ENCODE measurements around the gene GABBR1. TPM values are rescaled to one million over a fixed set of nuclear protein-coding genes. Genes with fewer than 3 reads are reported as not detected.

The GABBR1 gene
- 72.2 TPM for polyA plus RNA-seq (2013, experiment 1 of 4)
- 67.1 TPM for polyA plus RNA-seq (2013, experiment 2 of 4)
- polyA plus RNA-seq (2013, experiment 3 of 4): 47.1 TPM
- 58.6 TPM for polyA plus RNA-seq (2013, experiment 4 of 4)

- WGBS, 2 experiments: 0% methylated on average over 56 to 57 of the region's 57 CpGs
- H3K4me3 ChIP-seq (ENCODE audit: insufficient read depth, low read depth, low read length): peak within 1 kb of the TSS; percentile 66
- no peaks in the 10 kb centered on the region for H3K9me3 ChIP-seq (ENCODE audit: control insufficient read depth, low read length)
- no peaks in the 10 kb centered on the region for H3K36me3 ChIP-seq (ENCODE audit: control insufficient read depth, insufficient read depth, low read length)
- H3K4me1 ChIP-seq (ENCODE audit: control insufficient read depth, insufficient read depth, low read length): peaks cover 26% of the 10 kb centered on the region
- H3K27ac ChIP-seq (ENCODE audit: insufficient read depth, low read depth, low read length, poor library complexity, severe bottlenecking): peak within 1 kb of the TSS; percentile 83
- peaks cover 31% of the 10 kb centered on the region for H3K27me3 ChIP-seq (ENCODE audit: control insufficient read depth, insufficient read depth, low read length, poor library complexity, severe bottlenecking)
Observed at GRCh38 chr6:29632789-29633533, at the start of gene GABBR1. GABBR1 (minus strand) TSS chr6:29633183; CDS start chr6:29632385, 798 bp downstream.

GRCh38 chr6:29681811-29682210 is 48.8 kb upstream of the GABBR1 start:
- no peaks in the 10 kb centered on the region for H3K27me3 ChIP-seq (ENCODE audit: control insufficient read depth, insufficient read depth, low read length, poor library complexity, severe bottlenecking)
- H3K36me3 ChIP-seq (ENCODE audit: control insufficient read depth, insufficient read depth, low read length): no peaks in the 10 kb centered on the region
- H3K4me1 ChIP-seq (ENCODE audit: control insufficient read depth, insufficient read depth, low read length): no peaks in the 10 kb centered on the region
- 91 to 96% methylated on average over 8 of the region's 8 CpGs for WGBS, 2 experiments
- H3K9me3 ChIP-seq (ENCODE audit: control insufficient read depth, low read length): no peaks in the 10 kb centered on the region
- H3K27ac ChIP-seq (ENCODE audit: insufficient read depth, low read depth, low read length, poor library complexity, severe bottlenecking): no peak overlapping the region
- H3K4me3 ChIP-seq (ENCODE audit: insufficient read depth, low read depth, low read length): no peak overlapping the region

- no peaks in the 10 kb centered on the region for H3K36me3 ChIP-seq (ENCODE audit: control insufficient read depth, insufficient read depth, low read length)
- H3K4me3 ChIP-seq (ENCODE audit: insufficient read depth, low read depth, low read length): no peak within 1 kb of the TSS
- no peaks in the 10 kb centered on the region for H3K27me3 ChIP-seq (ENCODE audit: control insufficient read depth, insufficient read depth, low read length, poor library complexity, severe bottlenecking)
- H3K27ac ChIP-seq (ENCODE audit: insufficient read depth, low read depth, low read length, poor library complexity, severe bottlenecking): no peak within 1 kb of the TSS
- no peaks in the 10 kb centered on the region for H3K4me1 ChIP-seq (ENCODE audit: control insufficient read depth, insufficient read depth, low read length)
- 96% methylated on average over 31 of the region's 31 CpGs for WGBS, 2 experiments
- H3K9me3 ChIP-seq (ENCODE audit: control insufficient read depth, low read length): no peaks in the 10 kb centered on the region
Observed at GRCh38 chr6:29680904-29681303, 47.9 kb upstream of the GABBR1 start, which contains the start of gene ZFP57. ZFP57 (minus strand) TSS chr6:29681152; CDS start chr6:29677003, 4,149 bp downstream.

- Histone ChIP-seq H3K4me3 (ENCODE audit: insufficient read depth, low read depth, low read length) (no peak overlapping the region), H3K36me3 (ENCODE audit: control insufficient read depth, insufficient read depth, low read length) (no peaks in the 10 kb centered on the region), H3K27me3 (ENCODE audit: control insufficient read depth, insufficient read depth, low read length, poor library complexity, severe bottlenecking) (no peaks in the 10 kb centered on the region), H3K4me1 (ENCODE audit: control insufficient read depth, insufficient read depth, low read length) (no peaks in the 10 kb centered on the region), H3K27ac (ENCODE audit: insufficient read depth, low read depth, low read length, poor library complexity, severe bottlenecking) (no peak overlapping the region), H3K9me3 (ENCODE audit: control insufficient read depth, low read length) (no peaks in the 10 kb centered on the region)
- WGBS, 2 experiments: 96 to 97% methylated on average over 24 of the region's 24 CpGs
Observed at GRCh38 chr6:29680416-29680815, 47.4 kb upstream of the GABBR1 start.

GRCh38 chr6:29679962-29680361 is 47.0 kb upstream of the GABBR1 start:
- H3K4me1 ChIP-seq (ENCODE audit: control insufficient read depth, insufficient read depth, low read length): no peaks in the 10 kb centered on the region
- H3K27me3 ChIP-seq (ENCODE audit: control insufficient read depth, insufficient read depth, low read length, poor library complexity, severe bottlenecking): no peaks in the 10 kb centered on the region
- H3K36me3 ChIP-seq (ENCODE audit: control insufficient read depth, insufficient read depth, low read length): no peaks in the 10 kb centered on the region
- H3K4me3 ChIP-seq (ENCODE audit: insufficient read depth, low read depth, low read length): no peak overlapping the region
- no peaks in the 10 kb centered on the region for H3K9me3 ChIP-seq (ENCODE audit: control insufficient read depth, low read length)
- H3K27ac ChIP-seq (ENCODE audit: insufficient read depth, low read depth, low read length, poor library complexity, severe bottlenecking): no peak overlapping the region
- whole genome bisulfite sequencing, 2 experiments: 91 to 94% methylated on average over 13 of the region's 13 CpGs

- Histone ChIP-seq H3K4me3 (ENCODE audit: insufficient read depth, low read depth, low read length) (no peak overlapping the region), H3K27me3 (ENCODE audit: control insufficient read depth, insufficient read depth, low read length, poor library complexity, severe bottlenecking) (no peaks in the 10 kb centered on the region), H3K4me1 (ENCODE audit: control insufficient read depth, insufficient read depth, low read length) (no peaks in the 10 kb centered on the region), H3K27ac (ENCODE audit: insufficient read depth, low read depth, low read length, poor library complexity, severe bottlenecking) (no peak overlapping the region), H3K9me3 (ENCODE audit: control insufficient read depth, low read length) (no peaks in the 10 kb centered on the region), H3K36me3 (ENCODE audit: control insufficient read depth, insufficient read depth, low read length) (no peaks in the 10 kb centered on the region)
- 79 to 92% methylated on average over 4 to 5 of the region's 5 CpGs for WGBS, 2 experiments
Observed at GRCh38 chr6:29678114-29678513, 45.1 kb upstream of the GABBR1 start.

- no peaks in the 10 kb centered on the region for H3K27me3 ChIP-seq (ENCODE audit: control insufficient read depth, insufficient read depth, low read length, poor library complexity, severe bottlenecking)
- H3K9me3 ChIP-seq (ENCODE audit: control insufficient read depth, low read length): no peaks in the 10 kb centered on the region
- H3K4me3 ChIP-seq (ENCODE audit: insufficient read depth, low read depth, low read length): no peak overlapping the region
- no peaks in the 10 kb centered on the region for H3K4me1 ChIP-seq (ENCODE audit: control insufficient read depth, insufficient read depth, low read length)
- 55 to 64% methylated on average over 2 of the region's 2 CpGs for WGBS, 2 experiments
- no peaks in the 10 kb centered on the region for H3K36me3 ChIP-seq (ENCODE audit: control insufficient read depth, insufficient read depth, low read length)
- H3K27ac ChIP-seq (ENCODE audit: insufficient read depth, low read depth, low read length, poor library complexity, severe bottlenecking): no peak overlapping the region
Observed at GRCh38 chr6:29676981-29677601, 44.1 kb upstream of the GABBR1 start.

- 91 to 95% methylated on average over 1 of the region's 1 CpG for WGBS, 2 experiments
- no peak overlapping the region for H3K27ac ChIP-seq (ENCODE audit: insufficient read depth, low read depth, low read length, poor library complexity, severe bottlenecking)
- no peaks in the 10 kb centered on the region for H3K4me1 ChIP-seq (ENCODE audit: control insufficient read depth, insufficient read depth, low read length)
- no peaks in the 10 kb centered on the region for H3K36me3 ChIP-seq (ENCODE audit: control insufficient read depth, insufficient read depth, low read length)
- H3K27me3 ChIP-seq (ENCODE audit: control insufficient read depth, insufficient read depth, low read length, poor library complexity, severe bottlenecking): no peaks in the 10 kb centered on the region
- H3K4me3 ChIP-seq (ENCODE audit: insufficient read depth, low read depth, low read length): no peak overlapping the region
- no peaks in the 10 kb centered on the region for H3K9me3 ChIP-seq (ENCODE audit: control insufficient read depth, low read length)
Observed at GRCh38 chr6:29675561-29675960, 42.6 kb upstream of the GABBR1 start.

GRCh38 chr6:29674008-29674407 is 41.0 kb upstream of the GABBR1 start:
- H3K36me3 ChIP-seq (ENCODE audit: control insufficient read depth, insufficient read depth, low read length): no peaks in the 10 kb centered on the region
- H3K27ac ChIP-seq (ENCODE audit: insufficient read depth, low read depth, low read length, poor library complexity, severe bottlenecking): no peak overlapping the region
- WGBS, 2 experiments: 93 to 98% methylated on average over 3 to 5 of the region's 5 CpGs
- no peaks in the 10 kb centered on the region for H3K9me3 ChIP-seq (ENCODE audit: control insufficient read depth, low read length)
- H3K4me1 ChIP-seq (ENCODE audit: control insufficient read depth, insufficient read depth, low read length): no peaks in the 10 kb centered on the region
- H3K4me3 ChIP-seq (ENCODE audit: insufficient read depth, low read depth, low read length): no peak overlapping the region
- no peaks in the 10 kb centered on the region for H3K27me3 ChIP-seq (ENCODE audit: control insufficient read depth, insufficient read depth, low read length, poor library complexity, severe bottlenecking)

GRCh38 chr6:29673161-29673560 is 40.2 kb upstream of the GABBR1 start:
- Histone ChIP-seq H3K27ac (ENCODE audit: insufficient read depth, low read depth, low read length, poor library complexity, severe bottlenecking) (no peak overlapping the region), H3K4me3 (ENCODE audit: insufficient read depth, low read depth, low read length) (no peak overlapping the region), H3K4me1 (ENCODE audit: control insufficient read depth, insufficient read depth, low read length) (no peaks in the 10 kb centered on the region), H3K27me3 (ENCODE audit: control insufficient read depth, insufficient read depth, low read length, poor library complexity, severe bottlenecking) (peaks cover 5% of the 10 kb centered on the region), H3K9me3 (ENCODE audit: control insufficient read depth, low read length) (no peaks in the 10 kb centered on the region), H3K36me3 (ENCODE audit: control insufficient read depth, insufficient read depth, low read length) (no peaks in the 10 kb centered on the region)
- WGBS, 2 experiments: 95% methylated on average over 12 of the region's 12 CpGs
